VCaP (cell line): ENCODE measurements around the gene MLIP.

Source experiments
- H3K27ac ChIP-seq: fragments of 450-650 bp; 2 replicates; pipeline ENCODE4 v1.5.1; 2017
- CTCF ChIP-seq: fragments of 450-650 bp; conservative IDR thresholded peaks from 2 replicates; pipeline ENCODE4 v1.5.1; 2017; ENCODE audit warnings: mild to moderate bottlenecking, moderate library complexity

Gene MLIP

GRCh38 chr6:54118117-54118516, 6.9 kb downstream of the MLIP start:
- TF ChIP-seq CTCF: no peak
- H3K27ac ChIP-seq: no peak overlapping the region

GRCh38 chr6:54125493-54125892, 14.2 kb downstream of the MLIP start:
- no peak overlapping the region for H3K27ac ChIP-seq
- TF ChIP-seq CTCF: no peak

- TF ChIP-seq CTCF: no peak
Measured at GRCh38 chr6:54130179-54130578, 18.9 kb downstream of the MLIP start.

GRCh38 chr6:54132587-54132986, 21.3 kb downstream of the MLIP start:
- no peak for TF ChIP-seq CTCF
- H3K27ac ChIP-seq: no peak overlapping the region

More at GRCh38 chr6:54130179-54130578, 18.9 kb downstream of the MLIP start:
- no peak overlapping the region for H3K27ac ChIP-seq

GRCh38 chr6:54133186-54133585, 21.9 kb downstream of the MLIP start:
- TF ChIP-seq CTCF: no peak
- H3K27ac ChIP-seq: no peak overlapping the region

- TF ChIP-seq CTCF: no peak
- peak overlapping the region; percentile 52 for H3K27ac ChIP-seq
Measured at GRCh38 chr6:54134935-54135334, 23.7 kb downstream of the MLIP start.

- no peak for TF ChIP-seq CTCF
- H3K27ac ChIP-seq: peak overlapping the region; percentile 52
Measured at GRCh38 chr6:54135665-54136369, 24.6 kb downstream of the MLIP start.
